HG02885 (cell line): ENCODE data around the gene GTSF1L.
"Not testable (repeated sequence)": the region's sequence is repeated elsewhere in the genome, so short reads cannot be mapped to it uniquely, and the experiment has no call there.

Experiments
- ATAC-seq: cut with Tn5 transposase; IDR thresholded peaks from one replicate; pipeline ENCODE4 v1.9.1; 2021; ENCODE audit warnings: mild to moderate bottlenecking; ENCODE audit not compliant: unreplicated experiment, poor library complexity

Gene GTSF1L

GRCh38 chr20:43726811-43727338 lies at the start of gene GTSF1L:
TSS of gene GTSF1L (minus strand) at chr20:43727002. CDS start at chr20:43726694, 308 bp downstream.
- no peak for ATAC-seq

DNA sequence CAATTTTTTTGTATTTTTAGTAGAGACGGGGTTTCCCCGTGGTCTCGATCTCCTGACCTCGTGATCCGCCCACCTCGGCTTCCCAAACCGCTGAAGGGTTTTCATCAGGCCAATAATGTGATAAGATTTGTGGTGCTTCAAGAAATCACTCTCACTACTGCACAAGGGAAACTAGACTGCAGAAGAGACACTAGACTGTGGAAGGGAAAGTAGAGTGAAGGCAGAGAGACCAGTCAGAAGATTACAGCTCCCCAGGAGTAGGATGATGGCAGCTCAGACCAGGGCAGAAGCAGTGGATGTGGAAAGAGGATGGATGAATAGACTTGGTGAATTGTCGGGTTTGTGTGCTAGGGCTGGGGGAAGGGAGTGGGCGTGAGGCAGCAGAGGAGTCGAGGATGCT lies 48.0 kb upstream of the GTSF1L start:
- no peak for ATAC-seq

DNA sequence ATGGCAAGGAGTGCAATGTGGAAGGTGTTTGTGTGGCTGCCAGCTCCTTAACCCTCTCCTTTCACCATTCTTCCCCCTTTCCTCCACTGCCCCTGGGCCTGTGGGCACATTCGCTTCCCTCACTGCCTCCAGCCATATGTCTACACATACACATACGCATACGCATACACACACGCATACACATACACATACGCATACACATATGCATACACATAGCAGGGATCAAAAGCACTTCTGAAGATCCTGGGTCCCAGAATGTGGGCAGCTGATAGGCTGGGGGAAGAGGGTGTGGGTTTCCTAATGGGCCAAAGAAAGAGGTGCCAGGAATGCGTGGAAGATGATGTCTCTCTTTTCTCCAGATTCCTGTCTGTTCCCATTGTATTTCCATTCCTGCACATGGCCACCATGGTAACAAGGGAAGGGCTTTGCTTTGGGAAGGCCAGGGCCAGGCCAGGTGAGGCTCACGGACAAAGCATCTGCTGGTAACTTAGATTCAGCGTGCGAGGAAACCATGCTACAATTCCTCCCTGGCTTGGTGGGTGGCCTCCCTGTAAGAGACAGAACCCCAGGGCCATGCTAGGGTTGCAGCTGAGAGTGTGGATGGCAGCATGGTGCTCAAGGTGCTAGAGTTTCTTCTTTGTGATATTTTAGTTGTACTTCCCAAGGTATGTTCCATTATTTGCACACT lies 44.8 kb upstream of the GTSF1L start:
- ATAC-seq: no peak

DNA sequence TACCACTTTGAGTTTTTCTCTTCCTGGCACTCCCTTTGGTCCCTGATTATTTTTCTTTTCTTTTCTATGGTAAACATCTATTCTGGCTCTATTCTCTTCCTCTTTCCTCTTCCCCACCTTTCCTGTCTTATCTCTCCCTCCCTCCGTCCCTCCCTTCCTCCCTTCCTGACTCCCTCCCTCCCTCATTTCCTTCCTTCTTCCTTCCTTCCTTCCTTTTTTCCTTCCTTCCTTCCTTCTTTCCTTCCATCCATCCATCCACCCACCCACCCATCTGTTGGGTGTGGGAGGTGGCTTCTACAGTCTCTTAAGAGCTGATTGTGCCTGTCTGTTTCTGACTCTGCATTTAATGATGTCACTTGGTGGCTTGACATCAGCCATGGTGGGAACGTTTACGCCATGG lies 43.5 kb upstream of the GTSF1L start:
- ATAC-seq: no peak

GRCh38 chr20:43767686-43768474 lies 41.1 kb upstream of the GTSF1L start:
- ATAC-seq: no peak

DNA sequence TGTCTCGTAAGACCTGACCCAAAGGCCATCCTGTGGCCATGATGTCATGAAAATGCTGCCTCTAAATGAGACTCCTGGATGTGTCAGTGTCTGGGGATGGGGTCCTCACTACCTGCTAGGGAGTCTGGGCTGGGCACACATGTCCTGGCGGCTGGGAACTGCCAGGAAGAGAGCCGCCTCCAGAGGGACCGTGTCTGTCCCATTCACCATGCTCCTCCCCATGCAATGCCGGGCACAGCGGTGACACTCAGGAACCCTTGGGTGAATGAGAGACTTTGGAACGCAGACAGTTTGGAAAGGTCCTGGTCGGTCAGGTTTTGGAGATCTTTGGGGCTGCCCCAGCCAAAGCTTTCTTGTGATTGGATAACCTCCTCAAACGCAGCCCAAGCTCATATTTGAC lies 40.1 kb upstream of the GTSF1L start:
- ATAC-seq: no peak

GRCh38 chr20:43766385-43766784 lies 39.6 kb upstream of the GTSF1L start:
- ATAC-seq: no peak

DNA sequence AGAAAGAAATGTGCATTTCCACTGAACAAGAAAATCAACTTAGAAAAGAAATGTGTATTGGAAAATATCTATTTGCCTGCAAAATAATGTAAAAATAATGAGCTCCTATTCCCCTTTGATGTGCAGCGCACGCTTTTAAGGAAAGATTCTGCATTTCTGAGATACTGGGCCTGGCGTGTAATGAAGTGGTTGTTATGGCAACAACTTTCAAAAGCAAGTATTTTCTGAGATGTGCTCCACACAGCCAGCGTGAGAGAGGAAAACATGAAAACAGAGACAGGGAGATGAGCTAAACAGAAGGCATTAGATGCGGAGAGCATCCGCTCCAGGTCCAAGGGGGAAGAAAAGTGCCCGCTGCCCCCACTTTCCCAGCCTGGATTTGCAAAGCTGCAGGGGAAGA lies 39.1 kb upstream of the GTSF1L start:
- no peak for ATAC-seq

DNA sequence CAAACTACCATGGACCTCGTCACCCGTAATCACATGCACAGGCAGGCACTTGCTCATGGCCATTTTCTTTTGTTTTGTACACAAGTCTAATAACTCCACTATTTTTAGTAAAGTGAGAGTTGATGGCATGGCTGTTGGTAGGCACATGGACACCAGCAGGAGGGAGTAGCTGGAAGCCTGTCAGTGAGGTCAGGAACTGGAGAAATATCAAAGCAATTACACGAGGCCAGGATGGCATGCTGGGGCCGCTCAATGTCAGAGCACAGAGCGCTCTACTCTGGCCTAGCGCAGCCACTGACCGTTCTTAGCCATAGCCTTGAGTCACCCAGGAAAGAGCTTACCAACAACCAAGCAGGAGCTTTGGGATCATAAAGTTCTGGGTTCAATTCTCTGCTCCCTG lies 36.1 kb upstream of the GTSF1L start:
- no peak for ATAC-seq

DNA sequence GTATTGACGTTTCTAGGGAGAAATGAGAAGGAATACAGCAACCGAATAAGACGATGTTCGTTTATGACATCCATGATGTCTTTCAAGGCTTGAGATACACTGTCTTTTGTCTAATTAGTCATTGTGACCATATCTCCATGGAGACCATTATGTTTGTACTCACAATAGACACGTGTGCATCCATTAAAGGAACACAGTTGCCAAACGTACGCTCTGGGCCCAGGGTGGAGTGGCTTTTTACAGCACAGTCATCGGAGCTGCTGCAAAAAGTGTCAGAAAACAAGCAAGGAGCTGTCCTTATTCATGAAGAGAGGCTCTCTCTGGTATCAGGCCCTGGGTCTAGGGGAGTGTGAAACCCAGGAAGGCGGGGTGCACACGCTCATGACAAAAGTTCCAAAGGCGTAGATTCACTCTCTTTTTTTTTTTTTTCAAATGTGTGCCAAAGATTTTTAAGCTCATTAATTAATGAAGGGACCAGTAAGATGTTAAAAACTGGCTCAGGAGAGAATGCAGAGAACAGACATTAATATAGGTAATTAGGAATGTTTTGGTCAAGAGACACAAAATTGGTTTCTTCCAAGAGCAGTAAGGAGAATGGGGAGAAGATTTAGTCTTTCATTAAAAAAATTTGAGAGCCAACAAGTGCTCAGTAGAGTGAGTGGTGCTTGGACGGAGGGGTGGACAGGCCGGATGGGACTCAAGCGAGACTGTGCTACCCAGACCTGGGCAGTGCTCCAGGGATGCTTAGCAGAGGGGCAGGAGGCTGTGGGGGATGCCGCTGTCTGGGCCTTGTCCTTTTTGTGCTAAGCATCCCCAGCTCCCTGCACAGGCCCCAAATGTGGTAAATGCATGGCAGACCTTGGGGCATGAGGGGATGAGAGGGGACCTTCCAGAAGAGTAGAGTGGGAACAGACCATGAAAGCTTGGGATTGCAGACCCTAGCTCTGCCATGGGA lies 34.9 kb upstream of the GTSF1L start:
- ATAC-seq: no peak

- ATAC-seq: not testable (repeated sequence)
Observed at GRCh38 chr20:43757888-43758287, 31.1 kb upstream of the GTSF1L start.

DNA sequence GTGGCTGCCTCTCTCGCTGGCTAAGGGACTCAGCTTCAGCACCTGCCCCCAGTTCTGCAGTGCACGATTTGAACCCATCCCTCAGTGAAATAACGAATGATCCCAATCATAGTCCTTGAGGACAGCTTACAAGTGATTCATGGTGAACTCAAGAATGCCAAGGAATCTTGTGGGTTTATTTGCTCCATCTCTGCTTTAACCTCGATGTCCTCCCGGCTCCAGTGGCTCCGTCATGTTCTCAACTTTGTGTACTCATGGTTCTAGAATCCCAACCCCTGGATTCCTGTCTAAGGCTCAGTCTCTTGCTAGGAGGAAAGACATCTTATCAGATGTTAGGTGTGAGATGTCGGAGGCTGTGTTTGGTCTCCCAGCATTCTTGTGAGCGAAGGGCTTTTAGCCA lies 29.0 kb upstream of the GTSF1L start:
- ATAC-seq: no peak

DNA sequence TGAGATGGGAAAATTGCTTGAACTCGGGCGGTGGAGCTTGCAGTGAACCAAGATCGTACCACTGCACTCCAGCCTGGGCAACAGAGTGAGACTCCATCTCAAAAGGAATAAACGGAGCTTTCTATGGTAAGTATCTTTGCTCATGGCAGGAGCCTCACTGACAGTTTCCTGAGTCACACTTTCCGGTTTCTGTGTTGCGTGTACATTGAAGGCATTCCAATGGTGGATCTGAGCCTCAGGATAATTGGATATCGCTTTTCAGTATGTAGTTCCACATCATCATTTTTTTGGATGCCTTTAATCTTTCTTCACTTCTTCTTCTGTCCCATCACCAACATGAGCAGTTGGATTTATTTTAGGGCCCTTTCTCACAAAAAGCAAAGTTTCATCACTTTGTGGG lies 28.6 kb upstream of the GTSF1L start:
- ATAC-seq: no peak

DNA sequence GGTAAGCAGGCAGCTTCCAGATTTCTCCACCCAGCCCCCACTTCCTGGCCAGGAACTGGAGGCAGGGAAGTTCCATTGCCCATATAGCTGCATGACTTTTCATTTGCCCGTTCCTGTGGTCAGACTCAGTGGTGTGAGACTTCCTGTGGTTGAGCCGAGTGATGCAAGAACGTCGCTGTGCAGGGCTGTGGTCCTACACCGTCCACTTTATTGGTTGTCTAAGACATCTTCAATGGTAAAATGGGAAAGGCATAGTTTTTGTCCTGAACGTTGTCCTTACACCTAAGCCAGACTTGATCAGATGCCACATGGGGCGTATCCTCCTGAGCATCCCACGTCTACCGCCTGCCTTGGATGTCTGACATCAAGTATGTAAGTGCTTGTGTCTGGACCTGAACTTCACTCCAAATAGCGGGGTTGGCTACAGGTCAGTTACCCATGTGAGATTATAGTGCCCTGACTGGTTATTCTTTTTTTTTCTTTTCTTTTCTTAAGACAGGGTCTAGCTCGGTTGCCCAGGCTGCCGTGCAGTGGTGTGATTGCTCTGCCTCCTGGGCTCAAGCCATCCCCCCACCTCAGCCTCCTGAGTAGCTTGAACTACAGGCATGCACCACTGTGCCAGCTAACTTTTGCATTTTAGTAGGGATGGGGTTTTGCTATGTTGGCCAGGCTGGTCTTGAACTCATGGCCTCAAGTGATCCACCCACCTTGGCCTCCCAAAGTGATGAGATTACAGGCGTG lies 25.9 kb upstream of the GTSF1L start:
- ATAC-seq: peak; percentile 52

GRCh38 chr20:43752051-43752360 lies 25.2 kb upstream of the GTSF1L start:
- no peak for ATAC-seq

- peak; percentile 77 for ATAC-seq
Observed at GRCh38 chr20:43751167-43752050, 24.6 kb upstream of the GTSF1L start.

DNA sequence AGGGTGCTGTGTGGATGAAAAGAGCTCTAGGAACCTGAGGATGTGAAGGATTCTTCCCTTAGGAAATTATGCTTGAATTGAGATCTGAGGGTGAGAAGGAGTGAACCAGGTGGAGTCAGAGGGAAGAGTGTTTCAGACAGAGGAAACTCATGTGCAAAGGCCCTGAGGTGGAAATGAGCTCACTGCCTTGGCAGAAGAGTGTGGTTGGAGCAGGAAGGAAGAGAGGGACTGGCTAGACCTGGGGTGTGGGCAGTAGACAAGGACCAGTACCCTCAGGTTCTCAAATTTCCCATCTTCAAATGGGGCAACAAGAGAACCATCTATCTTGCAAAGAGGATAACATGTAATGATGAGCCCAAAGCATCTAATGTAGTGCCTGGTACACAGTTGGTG lies 24.0 kb upstream of the GTSF1L start:
- no peak for ATAC-seq

GRCh38 chr20:43749734-43750294 lies 23.0 kb upstream of the GTSF1L start:
- peak; percentile 24 for ATAC-seq

GRCh38 chr20:43748274-43748673 lies 21.5 kb upstream of the GTSF1L start:
- ATAC-seq: no peak
